Measurements from ENCODE around the gene INHBB. TPM values are rescaled to one million over a fixed set of nuclear protein-coding genes. Genes with fewer than 3 reads are reported as not detected.

INHBB gene
- polyA plus RNA-seq, 1 donor from 2014 or later: not detected

DNA sequence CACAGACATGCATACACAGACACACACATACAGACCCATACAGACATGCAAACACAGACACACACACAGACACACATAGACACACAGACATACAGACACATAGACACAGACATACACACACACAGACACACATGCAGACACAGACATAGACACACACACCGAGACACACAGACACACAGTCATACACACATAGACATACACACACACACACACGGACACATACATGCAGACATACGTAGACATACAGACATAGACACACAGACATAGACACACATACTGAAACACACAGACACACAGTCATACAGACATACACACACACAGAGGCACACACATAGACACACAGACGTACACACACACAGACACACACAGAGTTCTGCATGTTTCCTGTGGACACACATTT lies 26.9 kb downstream of the INHBB start:
- H3K9me2 ChIP-seq (ENCODE audit: insufficient read depth, low read length): no peaks in the 10 kb centered on the region
- no peaks in the 10 kb centered on the region for H4K20me1 ChIP-seq (ENCODE audit: insufficient read depth)
- H3K4me2 ChIP-seq (ENCODE audit: low read length): no peak overlapping the region
- H3K27me3 ChIP-seq (ENCODE audit: insufficient read depth, low read depth, low read length): no peaks in the 10 kb centered on the region
- no peak overlapping the region for H3K4me3 ChIP-seq (ENCODE audit: low read length)
- no peak overlapping the region for H3K27ac ChIP-seq (ENCODE audit: low read length)
- no peaks in the 10 kb centered on the region for H3K9me3 ChIP-seq (ENCODE audit: low read length)
- TF ChIP-seq EZH2 (IDR thresholded peaks at IDR 0.05; ENCODE audit: borderline replicate concordance, insufficient read depth, low read length, poor library complexity, severe bottlenecking) (no peak), MXI1 (conservative IDR thresholded peaks at IDR 0.05; ENCODE audit: poor library complexity, severe bottlenecking) (no peak), SMC3 (conservative IDR thresholded peaks at IDR 0.05; ENCODE audit: poor library complexity) (no peak), POLR2AphosphoS5 (IDR thresholded peaks at IDR 0.05) (no peak), RAD21 (conservative IDR thresholded peaks at IDR 0.05) (no peak), TAF1 (IDR thresholded peaks at IDR 0.05; ENCODE audit: low read depth) (no peak), EP300 (conservative IDR thresholded peaks at IDR 0.05; ENCODE audit: poor library complexity, severe bottlenecking) (no peak)
- TF ChIP-seq, protein P1, sequence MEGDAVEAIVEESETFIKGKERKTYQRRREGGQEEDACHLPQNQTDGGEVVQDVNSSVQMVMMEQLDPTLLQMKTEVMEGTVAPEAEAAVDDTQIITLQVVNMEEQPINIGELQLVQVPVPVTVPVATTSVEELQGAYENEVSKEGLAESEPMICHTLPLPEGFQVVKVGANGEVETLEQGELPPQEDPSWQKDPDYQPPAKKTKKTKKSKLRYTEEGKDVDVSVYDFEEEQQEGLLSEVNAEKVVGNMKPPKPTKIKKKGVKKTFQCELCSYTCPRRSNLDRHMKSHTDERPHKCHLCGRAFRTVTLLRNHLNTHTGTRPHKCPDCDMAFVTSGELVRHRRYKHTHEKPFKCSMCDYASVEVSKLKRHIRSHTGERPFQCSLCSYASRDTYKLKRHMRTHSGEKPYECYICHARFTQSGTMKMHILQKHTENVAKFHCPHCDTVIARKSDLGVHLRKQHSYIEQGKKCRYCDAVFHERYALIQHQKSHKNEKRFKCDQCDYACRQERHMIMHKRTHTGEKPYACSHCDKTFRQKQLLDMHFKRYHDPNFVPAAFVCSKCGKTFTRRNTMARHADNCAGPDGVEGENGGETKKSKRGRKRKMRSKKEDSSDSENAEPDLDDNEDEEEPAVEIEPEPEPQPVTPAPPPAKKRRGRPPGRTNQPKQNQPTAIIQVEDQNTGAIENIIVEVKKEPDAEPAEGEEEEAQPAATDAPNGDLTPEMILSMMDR (IDR thresholded peaks at IDR 0.05; ENCODE audit: poor library complexity, severe bottlenecking): no peak
- TF ChIP-seq, protein P2, sequence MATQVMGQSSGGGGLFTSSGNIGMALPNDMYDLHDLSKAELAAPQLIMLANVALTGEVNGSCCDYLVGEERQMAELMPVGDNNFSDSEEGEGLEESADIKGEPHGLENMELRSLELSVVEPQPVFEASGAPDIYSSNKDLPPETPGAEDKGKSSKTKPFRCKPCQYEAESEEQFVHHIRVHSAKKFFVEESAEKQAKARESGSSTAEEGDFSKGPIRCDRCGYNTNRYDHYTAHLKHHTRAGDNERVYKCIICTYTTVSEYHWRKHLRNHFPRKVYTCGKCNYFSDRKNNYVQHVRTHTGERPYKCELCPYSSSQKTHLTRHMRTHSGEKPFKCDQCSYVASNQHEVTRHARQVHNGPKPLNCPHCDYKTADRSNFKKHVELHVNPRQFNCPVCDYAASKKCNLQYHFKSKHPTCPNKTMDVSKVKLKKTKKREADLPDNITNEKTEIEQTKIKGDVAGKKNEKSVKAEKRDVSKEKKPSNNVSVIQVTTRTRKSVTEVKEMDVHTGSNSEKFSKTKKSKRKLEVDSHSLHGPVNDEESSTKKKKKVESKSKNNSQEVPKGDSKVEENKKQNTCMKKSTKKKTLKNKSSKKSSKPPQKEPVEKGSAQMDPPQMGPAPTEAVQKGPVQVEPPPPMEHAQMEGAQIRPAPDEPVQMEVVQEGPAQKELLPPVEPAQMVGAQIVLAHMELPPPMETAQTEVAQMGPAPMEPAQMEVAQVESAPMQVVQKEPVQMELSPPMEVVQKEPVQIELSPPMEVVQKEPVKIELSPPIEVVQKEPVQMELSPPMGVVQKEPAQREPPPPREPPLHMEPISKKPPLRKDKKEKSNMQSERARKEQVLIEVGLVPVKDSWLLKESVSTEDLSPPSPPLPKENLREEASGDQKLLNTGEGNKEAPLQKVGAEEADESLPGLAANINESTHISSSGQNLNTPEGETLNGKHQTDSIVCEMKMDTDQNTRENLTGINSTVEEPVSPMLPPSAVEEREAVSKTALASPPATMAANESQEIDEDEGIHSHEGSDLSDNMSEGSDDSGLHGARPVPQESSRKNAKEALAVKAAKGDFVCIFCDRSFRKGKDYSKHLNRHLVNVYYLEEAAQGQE (IDR thresholded peaks at IDR 0.05; ENCODE audit: borderline replicate concordance): no peak
- no peaks in the 10 kb centered on the region for H3K79me2 ChIP-seq (replicated peaks; ENCODE audit: insufficient read depth, low read length)
- no peaks in the 10 kb centered on the region for H3F3A ChIP-seq (ENCODE audit: insufficient read depth, low read length, poor library complexity, severe bottlenecking)
- H2AFZ ChIP-seq (ENCODE audit: low read depth, low read length): no peak overlapping the region
- no peaks in the 10 kb centered on the region for H3K36me3 ChIP-seq (ENCODE audit: insufficient read depth, low read length)
- H3K9ac ChIP-seq (ENCODE audit: low read length): no peak overlapping the region

DNA sequence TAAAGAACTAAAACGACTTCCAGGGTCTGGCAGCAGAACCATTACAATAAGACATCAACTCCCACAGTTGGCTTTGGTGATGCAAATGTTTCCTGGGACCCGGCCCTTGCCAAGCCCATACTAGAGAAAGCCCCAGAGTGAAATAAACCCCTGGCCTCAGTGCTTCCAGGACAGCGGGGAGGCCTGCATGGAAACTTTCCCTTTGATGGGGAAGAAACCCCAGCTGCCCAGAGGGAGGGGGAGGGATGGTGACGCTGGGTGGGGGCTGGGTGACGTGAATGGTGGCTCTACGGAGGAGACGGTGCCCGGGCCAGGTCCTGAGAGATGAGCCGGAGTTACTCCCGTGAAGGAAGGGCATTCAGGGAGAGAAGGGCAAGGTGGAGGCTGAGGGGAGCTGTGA lies 27.5 kb downstream of the INHBB start:
- no peak overlapping the region for H3K4me2 ChIP-seq (ENCODE audit: low read length)
- no peaks in the 10 kb centered on the region for H3F3A ChIP-seq (ENCODE audit: insufficient read depth, low read length, poor library complexity, severe bottlenecking)
- H3K79me2 ChIP-seq (replicated peaks; ENCODE audit: insufficient read depth, low read length): no peaks in the 10 kb centered on the region
- no peaks in the 10 kb centered on the region for H3K36me3 ChIP-seq (ENCODE audit: insufficient read depth, low read length)
- H3K4me3 ChIP-seq (ENCODE audit: low read length): no peak overlapping the region
- TF ChIP-seq MXI1 (conservative IDR thresholded peaks at IDR 0.05; ENCODE audit: poor library complexity, severe bottlenecking) (no peak), SMC3 (conservative IDR thresholded peaks at IDR 0.05; ENCODE audit: poor library complexity) (no peak)
- H3K9ac ChIP-seq (ENCODE audit: low read length): no peak overlapping the region
- no peaks in the 10 kb centered on the region for H3K27me3 ChIP-seq (ENCODE audit: insufficient read depth, low read depth, low read length)
- no peaks in the 10 kb centered on the region for H4K20me1 ChIP-seq (ENCODE audit: insufficient read depth)
- H3K9me2 ChIP-seq (ENCODE audit: insufficient read depth, low read length): no peaks in the 10 kb centered on the region
- H3K27ac ChIP-seq (ENCODE audit: low read length): no peak overlapping the region
- no peaks in the 10 kb centered on the region for H3K9me3 ChIP-seq (ENCODE audit: low read length)
- H2AFZ ChIP-seq (ENCODE audit: low read depth, low read length): no peak overlapping the region

DNA sequence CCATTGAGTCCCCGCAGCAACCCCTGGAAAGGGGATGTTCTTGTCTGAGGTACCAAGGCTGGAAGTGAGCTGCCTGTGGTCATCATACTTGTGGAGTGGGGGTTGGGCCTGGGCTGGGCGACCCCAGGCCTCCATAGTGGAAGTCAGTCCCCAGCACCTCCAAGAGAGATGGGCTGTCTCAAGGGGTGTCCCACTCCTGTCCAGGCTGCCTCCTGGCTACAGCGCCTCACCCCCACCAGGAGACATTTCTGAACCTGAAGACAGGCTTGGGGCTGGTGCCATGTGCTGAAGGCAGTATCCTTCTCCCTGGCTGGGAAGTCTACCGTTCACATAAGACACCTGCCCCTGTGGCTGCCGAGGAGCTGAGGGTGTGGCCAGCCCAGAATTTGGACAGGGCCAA lies 28.9 kb downstream of the INHBB start:
- no peaks in the 10 kb centered on the region for H3K9me2 ChIP-seq (ENCODE audit: insufficient read depth, low read length)
- no peak overlapping the region for H3K4me2 ChIP-seq (ENCODE audit: low read length)
- no peaks in the 10 kb centered on the region for H4K20me1 ChIP-seq (ENCODE audit: insufficient read depth)
- no peaks in the 10 kb centered on the region for H3K27me3 ChIP-seq (ENCODE audit: insufficient read depth, low read depth, low read length)
- no peaks in the 10 kb centered on the region for H3K36me3 ChIP-seq (ENCODE audit: insufficient read depth, low read length)
- TF ChIP-seq RAD21 (conservative IDR thresholded peaks at IDR 0.05) (no peak), POLR2AphosphoS5 (IDR thresholded peaks at IDR 0.05) (no peak), MXI1 (conservative IDR thresholded peaks at IDR 0.05; ENCODE audit: poor library complexity, severe bottlenecking) (no peak), TAF1 (IDR thresholded peaks at IDR 0.05; ENCODE audit: low read depth) (no peak), EZH2 (IDR thresholded peaks at IDR 0.05; ENCODE audit: borderline replicate concordance, insufficient read depth, low read length, poor library complexity, severe bottlenecking) (no peak), EP300 (conservative IDR thresholded peaks at IDR 0.05; ENCODE audit: poor library complexity, severe bottlenecking) (no peak), SMC3 (conservative IDR thresholded peaks at IDR 0.05; ENCODE audit: poor library complexity) (no peak)
- TF ChIP-seq, protein P2 (IDR thresholded peaks at IDR 0.05; ENCODE audit: borderline replicate concordance): no peak
- TF ChIP-seq, protein P1 (IDR thresholded peaks at IDR 0.05; ENCODE audit: poor library complexity, severe bottlenecking): no peak
- no peaks in the 10 kb centered on the region for H3K79me2 ChIP-seq (replicated peaks; ENCODE audit: insufficient read depth, low read length)
- no peak overlapping the region for H3K9ac ChIP-seq (ENCODE audit: low read length)
- no peaks in the 10 kb centered on the region for H3K9me3 ChIP-seq (ENCODE audit: low read length)
- H3K27ac ChIP-seq (ENCODE audit: low read length): no peak overlapping the region
- no peak overlapping the region for H3K4me3 ChIP-seq (ENCODE audit: low read length)
- H2AFZ ChIP-seq (ENCODE audit: low read depth, low read length): no peak overlapping the region
- no peaks in the 10 kb centered on the region for H3F3A ChIP-seq (ENCODE audit: insufficient read depth, low read length, poor library complexity, severe bottlenecking)

Data from neural cell (in vitro differentiated cells).